ENCODE results near the gene BOLA3. TPM values are rescaled to one million over a fixed set of nuclear protein-coding genes. Genes with fewer than 3 reads are reported as not detected.

The BOLA3 gene
- total RNA-seq, 1 donor from 2014 or later, result 59.7 TPM

GRCh38 chr2:74101574-74102300 lies 46.0 kb downstream of the BOLA3 start:
- TF ChIP-seq POLR2A (IDR thresholded peaks at IDR 0.05) (no peak), POLR2AphosphoS5 (IDR thresholded peaks at IDR 0.05; ENCODE audit: insufficient read depth in 1 of 2, low read depth in 1 of 2) (no peak)
- no peak overlapping the region for H3K4me3 ChIP-seq
- no peaks in the 10 kb centered on the region for H3K9me3 ChIP-seq
- intact Hi-C loops (cut with DNase I), result no loop called here
- no peak overlapping the region for H3K27ac ChIP-seq
- H3K36me3 ChIP-seq, result peaks cover 0 to 28% of the 10 kb centered on the region in 2 donors
- no peaks in the 10 kb centered on the region for H3K4me1 ChIP-seq
- DNase-seq (ENCODE audit: extremely low spot score in 2 of 2), result no peak
- H3K27me3 ChIP-seq, result no peaks in the 10 kb centered on the region

GRCh38 chr2:74100254-74101216 lies 47.2 kb downstream of the BOLA3 start:
- Histone ChIP-seq H3K4me3 (no peak overlapping the region), H3K9me3 (no peaks in the 10 kb centered on the region), H3K27me3 (no peaks in the 10 kb centered on the region), H3K36me3 (peaks cover 0 to 28% of the 10 kb centered on the region in 2 donors), H3K4me1 (no peaks in the 10 kb centered on the region), H3K27ac (no peak overlapping the region)
- intact Hi-C loops (cut with DNase I), result no loop called here
- no peak for TF ChIP-seq POLR2AphosphoS5 (IDR thresholded peaks at IDR 0.05; ENCODE audit: insufficient read depth in 1 of 2, low read depth in 1 of 2)
- TF ChIP-seq CTCF (IDR thresholded peaks at IDR 0.05), result no peak
- no peak for TF ChIP-seq POLR2A (IDR thresholded peaks at IDR 0.05)
- no peak for DNase-seq (ENCODE audit: extremely low spot score in 2 of 2)

GRCh38 chr2:74099835-74100234 lies 47.9 kb downstream of the BOLA3 start:
- peaks cover 0 to 28% of the 10 kb centered on the region in 2 donors for H3K36me3 ChIP-seq
- no peaks in the 10 kb centered on the region for H3K4me1 ChIP-seq
- no peaks in the 10 kb centered on the region for H3K9me3 ChIP-seq
- intact Hi-C loops (cut with DNase I), result no loop called here
- TF ChIP-seq POLR2AphosphoS5 (IDR thresholded peaks at IDR 0.05; ENCODE audit: insufficient read depth in 1 of 2, low read depth in 1 of 2), result no peak
- no peak for TF ChIP-seq CTCF (IDR thresholded peaks at IDR 0.05)
- TF ChIP-seq POLR2A (IDR thresholded peaks at IDR 0.05), result no peak
- no peak for DNase-seq (ENCODE audit: extremely low spot score in 2 of 2)
- no peaks in the 10 kb centered on the region for H3K27me3 ChIP-seq
- no peak overlapping the region for H3K4me3 ChIP-seq
- no peak overlapping the region for H3K27ac ChIP-seq

- Histone ChIP-seq H3K27ac (no peak overlapping the region), H3K27me3 (no peaks in the 10 kb centered on the region), H3K9me3 (no peaks in the 10 kb centered on the region), H3K4me3 (no peak overlapping the region), H3K36me3 (peaks cover 0 to 28% of the 10 kb centered on the region in 2 donors), H3K4me1 (no peaks in the 10 kb centered on the region)
- DNase-seq (ENCODE audit: extremely low spot score in 2 of 2), result no peak
- intact Hi-C loops (cut with DNase I), result no loop called here
- TF ChIP-seq POLR2AphosphoS5 (IDR thresholded peaks at IDR 0.05; ENCODE audit: insufficient read depth in 1 of 2, low read depth in 1 of 2), result no peak
- no peak for TF ChIP-seq CTCF (IDR thresholded peaks at IDR 0.05)
- TF ChIP-seq POLR2A (IDR thresholded peaks at IDR 0.05), result no peak
Measured at GRCh38 chr2:74099271-74099670, 48.4 kb downstream of the BOLA3 start.

- intact Hi-C loops (cut with DNase I), result no loop called here
Measured at GRCh38 chr2:74097574-74097973, 50.1 kb downstream of the BOLA3 start.

More at GRCh38 chr2:74097574-74097973, 50.1 kb downstream of the BOLA3 start:
- H3K27ac ChIP-seq, result no peak overlapping the region
- no peak for DNase-seq (ENCODE audit: extremely low spot score in 2 of 2)
- no peaks in the 10 kb centered on the region for H3K9me3 ChIP-seq
- H3K4me3 ChIP-seq, result no peak overlapping the region
- no peaks in the 10 kb centered on the region for H3K27me3 ChIP-seq
- peaks cover 0 to 40% of the 10 kb centered on the region in 2 donors for H3K36me3 ChIP-seq
- no peak for TF ChIP-seq CTCF (IDR thresholded peaks at IDR 0.05)
- TF ChIP-seq POLR2AphosphoS5 (IDR thresholded peaks at IDR 0.05; ENCODE audit: insufficient read depth in 1 of 2, low read depth in 1 of 2), result no peak
- no peak for TF ChIP-seq POLR2A (IDR thresholded peaks at IDR 0.05)
- H3K4me1 ChIP-seq, result no peaks in the 10 kb centered on the region
